H1 (cell line): ENCODE measurements around the gene IQCF6. TPM values are rescaled to one million over a fixed set of nuclear protein-coding genes. Genes with fewer than 3 reads are reported as not detected.

Experiments used
- CREB1 ChIP-seq: IDR thresholded peaks from 2 replicates; pipeline ENCODE4 v1.6.1; 2012; ENCODE audit warnings: inconsistent platforms
- FOSL1 ChIP-seq: IDR thresholded peaks from 2 replicates; pipeline ENCODE4 v1.6.1; 2011; ENCODE audit warnings: mild to moderate bottlenecking, low read depth, low read length, moderate library complexity; ENCODE audit not compliant: insufficient read depth
- SIX5 ChIP-seq: IDR thresholded peaks from 2 replicates; pipeline ENCODE4 v1.6.1; 2011; ENCODE audit warnings: mild to moderate bottlenecking, low read depth, low read length
- polyA plus RNA-seq, 7 experiments: library from polyadenylated mRNA; depleted of rRNA in 3 of 7; stranded (reverse) in 5 of 7; unstranded in 2 of 7; fragments of >200 nt in 5 of 7; fragments of 200-250 nt in 2 of 7; gene quantifications; 1 replicate in 5 of 7; 2 replicates in 1 of 7; 4 replicates in 1 of 7; pipeline versions ENCODE4 v1.2.1 to v1.2.3, GENCODE V29; 2011 to 2013; ENCODE audit warnings: missing spikeins in 2 of 7, mixed read lengths in 2 of 7
- total RNA-seq: library from RNA; stranded (reverse); fragmentation: NEBNext Ultra II Directional; extraction: Animal tissue kit (Norgen Biotek cat#: 25700); gene quantifications from 2 replicates; pipeline ENCODE4 v1.2.1, GENCODE V29; 2021

The IQCF6 gene
- total and polyA plus RNA-seq, 2 of the 8 experiments (the other 6 are each of a cell fraction or from before 2014, with no cell fraction given), result not detected

DNA sequence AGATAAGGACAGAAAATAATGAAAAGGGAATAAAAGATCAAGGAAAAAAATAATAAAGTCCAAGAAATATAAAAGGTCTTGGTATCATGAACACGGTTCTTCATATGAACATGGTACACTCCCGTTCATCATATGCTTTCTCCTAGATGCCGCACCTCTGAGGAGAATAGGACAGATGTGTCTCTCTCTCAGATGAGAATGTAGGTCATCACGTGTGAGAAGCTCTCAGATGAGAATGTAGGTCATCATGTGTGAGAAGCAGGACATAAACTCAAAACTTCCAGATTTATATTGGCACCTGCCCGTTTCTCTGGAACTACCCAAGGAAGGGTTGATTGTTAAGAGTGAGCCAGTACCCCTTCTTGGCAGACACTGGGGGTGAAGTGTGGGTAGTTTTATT, 29.9 kb upstream of the IQCF6 start (continued):
- TF ChIP-seq FOSL1 (no peak), CREB1 (no peak), SIX5 (no peak)
